ENCODE data around the gene STRN4. TPM values are rescaled to one million over a fixed set of nuclear protein-coding genes. Genes with fewer than 3 reads are reported as not detected.

Gene STRN4
- total and polyA plus RNA-seq, 2 donors (not counting 1 experiment from before 2014, with no cell fraction given) = 33.7 to 56.0 TPM

DNA sequence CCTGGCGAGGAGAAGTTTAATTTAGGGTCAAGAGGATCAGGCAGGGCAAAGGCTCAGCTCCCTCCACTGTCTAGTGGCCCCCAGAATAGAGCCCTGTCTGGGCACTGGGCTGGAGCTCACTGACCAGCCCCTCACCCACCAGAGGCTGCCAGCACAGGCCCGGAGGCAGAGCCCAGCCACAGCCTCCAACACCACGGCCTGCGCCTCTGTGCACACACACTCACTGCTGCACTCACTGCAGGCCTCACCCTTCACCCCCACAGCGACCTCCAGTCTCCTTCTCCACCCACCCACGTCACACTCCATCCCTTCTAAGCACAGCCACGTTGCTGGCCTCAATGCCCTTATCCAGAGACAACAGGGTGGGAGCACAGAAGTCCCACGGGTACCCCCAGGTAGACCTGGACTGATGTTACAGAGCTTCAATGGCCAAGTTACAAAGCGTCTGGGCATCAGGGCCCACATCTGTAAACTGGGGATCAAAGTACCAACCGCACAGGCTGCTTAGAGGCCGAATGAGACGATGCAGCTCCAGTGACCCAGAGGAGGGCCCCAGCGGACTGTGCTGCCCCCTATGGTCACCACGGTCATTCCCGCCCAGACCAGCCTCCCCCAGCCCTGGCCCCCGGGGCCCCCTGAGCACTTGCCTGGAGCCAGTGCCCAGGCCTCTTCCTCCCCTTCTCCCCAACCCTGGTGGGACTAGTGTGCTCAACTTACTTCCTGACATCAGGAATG, 24.8 kb downstream of the STRN4 start:
- H3K4me2 ChIP-seq (ENCODE audit: extremely low read depth, insufficient read depth, low read length) = no peak overlapping the region
- peaks cover 39% of the 10 kb centered on the region for H3K36me3 ChIP-seq (ENCODE audit: control insufficient read depth, insufficient read depth, low read length)
- no peak for TF ChIP-seq EZH2 (IDR thresholded peaks at IDR 0.05; ENCODE audit: low read length, missing control alignments)
- TF ChIP-seq, protein P1, sequence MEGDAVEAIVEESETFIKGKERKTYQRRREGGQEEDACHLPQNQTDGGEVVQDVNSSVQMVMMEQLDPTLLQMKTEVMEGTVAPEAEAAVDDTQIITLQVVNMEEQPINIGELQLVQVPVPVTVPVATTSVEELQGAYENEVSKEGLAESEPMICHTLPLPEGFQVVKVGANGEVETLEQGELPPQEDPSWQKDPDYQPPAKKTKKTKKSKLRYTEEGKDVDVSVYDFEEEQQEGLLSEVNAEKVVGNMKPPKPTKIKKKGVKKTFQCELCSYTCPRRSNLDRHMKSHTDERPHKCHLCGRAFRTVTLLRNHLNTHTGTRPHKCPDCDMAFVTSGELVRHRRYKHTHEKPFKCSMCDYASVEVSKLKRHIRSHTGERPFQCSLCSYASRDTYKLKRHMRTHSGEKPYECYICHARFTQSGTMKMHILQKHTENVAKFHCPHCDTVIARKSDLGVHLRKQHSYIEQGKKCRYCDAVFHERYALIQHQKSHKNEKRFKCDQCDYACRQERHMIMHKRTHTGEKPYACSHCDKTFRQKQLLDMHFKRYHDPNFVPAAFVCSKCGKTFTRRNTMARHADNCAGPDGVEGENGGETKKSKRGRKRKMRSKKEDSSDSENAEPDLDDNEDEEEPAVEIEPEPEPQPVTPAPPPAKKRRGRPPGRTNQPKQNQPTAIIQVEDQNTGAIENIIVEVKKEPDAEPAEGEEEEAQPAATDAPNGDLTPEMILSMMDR (conservative IDR thresholded peaks at IDR 0.05 in 1 of 2, IDR thresholded peaks at IDR 0.05 in 1 of 2; ENCODE audit: low read depth in 1 of 2, low read length in 2 of 2) = no peak

DNA sequence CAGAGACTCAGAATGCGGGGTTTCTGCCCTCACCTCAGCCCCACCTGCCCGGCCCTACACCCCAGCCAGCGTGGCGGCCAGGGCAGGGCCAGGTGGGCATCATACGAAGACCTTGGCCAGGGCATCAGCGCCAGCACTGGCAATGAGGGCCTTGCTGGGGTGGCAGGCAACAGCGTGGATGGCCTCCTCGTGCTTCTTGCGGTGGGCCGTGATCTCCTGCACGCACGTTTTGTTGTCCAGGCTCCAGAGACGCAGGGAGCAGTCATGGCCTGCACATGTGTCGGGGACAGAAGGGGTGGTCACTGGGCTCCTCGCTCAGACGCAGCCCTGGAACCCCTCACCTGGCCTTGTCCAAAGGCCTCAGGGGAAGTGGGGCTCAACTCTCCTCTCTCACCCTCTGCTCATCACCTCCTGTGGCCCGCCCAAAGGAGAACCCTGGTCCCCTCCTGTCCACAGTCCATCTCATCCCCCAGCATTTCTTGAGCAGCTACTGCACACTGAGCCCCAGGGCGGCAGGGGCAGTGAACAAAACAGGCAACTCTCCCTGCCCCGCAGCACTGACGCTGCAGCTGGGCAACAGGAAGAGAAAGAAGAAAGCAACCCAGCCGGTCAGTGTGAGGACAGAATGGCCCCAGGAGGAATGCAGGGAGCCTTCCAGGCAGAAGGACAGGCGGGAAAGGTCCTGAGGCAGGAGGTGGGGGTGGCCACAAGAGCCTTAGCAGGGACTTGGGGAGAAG, 25.6 kb downstream of the STRN4 start:
- DNase-seq (ENCODE audit: low read depth in 2 of 2) = no peak
- no peak overlapping the region for H3K27ac ChIP-seq (ENCODE audit: insufficient read depth, low read length)

More for the DNA sequence above, 24.8 kb downstream of the STRN4 start:
- Histone ChIP-seq H3K4me3 (replicated peaks in 1 of 4; ENCODE audit: control extremely low read depth in 1 of 4, insufficient read depth in 1 of 4, low read depth in 3 of 4, low read length in 4 of 4) (no peak overlapping the region), H3K4me1 (ENCODE audit: control insufficient read depth, extremely low read depth, insufficient read depth, low read length) (no peaks in the 10 kb centered on the region), H3K9ac (ENCODE audit: insufficient read depth, low read length) (no peak overlapping the region), H3K27me3 (ENCODE audit: control insufficient read depth, insufficient read depth, low read length) (no peaks in the 10 kb centered on the region), H3K27ac (ENCODE audit: insufficient read depth, low read length) (no peak overlapping the region), H4K20me1 (ENCODE audit: control insufficient read depth, extremely low read depth, insufficient read depth, low read length) (no peaks in the 10 kb centered on the region), H3K9me3 (ENCODE audit: control insufficient read depth, insufficient read depth, low read depth, low read length) (no peaks in the 10 kb centered on the region), H2AFZ (ENCODE audit: low read length) (no peak overlapping the region), H3K79me2 (ENCODE audit: control insufficient read depth, insufficient read depth, low read length) (peaks cover 3% of the 10 kb centered on the region)
- no peak for DNase-seq (ENCODE audit: low read depth in 2 of 2)

More for the DNA sequence above, 25.6 kb downstream of the STRN4 start:
- Histone ChIP-seq H3K4me2 (ENCODE audit: extremely low read depth, insufficient read depth, low read length) (no peak overlapping the region), H2AFZ (ENCODE audit: low read length) (no peak overlapping the region), H3K4me1 (ENCODE audit: control insufficient read depth, extremely low read depth, insufficient read depth, low read length) (peaks cover under 1% of the 10 kb centered on the region), H3K27me3 (ENCODE audit: control insufficient read depth, insufficient read depth, low read length) (no peaks in the 10 kb centered on the region), H3K36me3 (ENCODE audit: control insufficient read depth, insufficient read depth, low read length) (peaks cover 35% of the 10 kb centered on the region), H4K20me1 (ENCODE audit: control insufficient read depth, extremely low read depth, insufficient read depth, low read length) (no peaks in the 10 kb centered on the region), H3K9ac (ENCODE audit: insufficient read depth, low read length) (no peak overlapping the region), H3K79me2 (ENCODE audit: control insufficient read depth, insufficient read depth, low read length) (peaks cover 9% of the 10 kb centered on the region), H3K4me3 (replicated peaks in 1 of 4; ENCODE audit: control extremely low read depth in 1 of 4, insufficient read depth in 1 of 4, low read depth in 3 of 4, low read length in 4 of 4) (no peak overlapping the region), H3K9me3 (ENCODE audit: control insufficient read depth, insufficient read depth, low read depth, low read length) (no peaks in the 10 kb centered on the region)
- TF ChIP-seq, protein P1 (conservative IDR thresholded peaks at IDR 0.05 in 1 of 2, IDR thresholded peaks at IDR 0.05 in 1 of 2; ENCODE audit: low read depth in 1 of 2, low read length in 2 of 2) = no peak
- no peak for TF ChIP-seq EZH2 (IDR thresholded peaks at IDR 0.05; ENCODE audit: low read length, missing control alignments)

Measured in fibroblast of lung (primary cell).